Kidney capillary endothelial cell (primary cell): Measurements from ENCODE around the gene GALNT13.

ENCODE experiments used
- DNase-seq: peaks from one replicate; pipeline ENCODE4 v3.0.0-alpha.2; 2018; ENCODE audit warnings: low spot score

GALNT13 gene

DNA sequence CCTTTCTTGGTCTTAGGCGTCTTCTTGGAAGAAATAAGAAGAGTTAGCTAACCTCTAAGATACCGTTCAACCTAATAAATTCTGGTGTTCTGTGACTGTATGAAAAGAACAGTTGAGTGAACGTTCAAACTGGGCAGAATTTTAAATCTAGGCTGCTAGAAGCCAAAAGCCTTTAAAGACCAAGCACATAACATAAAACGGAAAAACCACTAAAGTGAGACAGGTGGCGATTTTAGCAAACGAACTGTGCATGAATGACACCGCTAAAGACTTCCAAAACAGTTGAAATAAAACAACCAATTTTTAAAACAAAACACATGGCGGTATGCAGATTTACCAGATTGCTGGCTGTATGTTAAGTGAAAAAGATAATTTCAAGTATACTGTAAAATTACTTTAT is 73.1 kb downstream of the GALNT13 start:
- no peak for DNase-seq

DNA sequence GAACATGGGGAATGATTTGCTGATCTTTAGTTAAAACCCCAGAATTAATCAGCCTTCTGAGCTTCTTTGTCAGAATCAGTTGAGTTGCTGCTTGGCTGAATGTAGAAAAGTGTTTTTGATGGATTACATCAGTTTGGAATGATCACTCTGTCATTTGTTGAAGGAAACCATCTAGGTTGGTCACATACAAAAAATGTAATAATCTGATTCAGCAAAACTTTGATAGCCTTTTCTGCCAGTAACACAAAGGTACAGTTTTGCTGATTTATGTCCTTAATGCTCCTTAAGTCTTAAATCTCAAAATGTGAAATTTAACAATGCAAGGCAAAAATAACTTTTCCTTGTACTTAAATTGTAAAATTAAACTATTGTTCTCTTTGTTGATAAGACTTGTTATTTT is 74.3 kb downstream of the GALNT13 start:
- no peak for DNase-seq

DNA sequence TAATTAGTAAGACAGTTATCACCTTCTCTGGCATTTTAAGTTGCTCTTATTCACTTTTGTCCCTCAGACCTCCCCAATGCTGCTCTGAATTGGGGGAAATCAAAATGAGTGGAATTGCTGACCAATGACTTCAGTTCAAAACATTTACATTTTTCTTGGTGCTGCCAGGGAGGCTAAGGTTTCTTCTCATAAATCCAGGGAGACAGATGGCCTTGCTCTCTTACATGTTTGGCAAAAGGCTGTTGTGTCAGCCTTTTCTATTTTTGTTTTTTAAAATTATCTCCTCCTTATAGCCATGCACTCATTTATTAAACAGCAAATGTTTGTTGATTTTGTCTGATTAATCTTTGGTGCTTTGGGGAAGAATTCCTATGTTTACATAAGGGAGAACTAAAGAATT is 82.0 kb downstream of the GALNT13 start:
- no peak for DNase-seq

DNA sequence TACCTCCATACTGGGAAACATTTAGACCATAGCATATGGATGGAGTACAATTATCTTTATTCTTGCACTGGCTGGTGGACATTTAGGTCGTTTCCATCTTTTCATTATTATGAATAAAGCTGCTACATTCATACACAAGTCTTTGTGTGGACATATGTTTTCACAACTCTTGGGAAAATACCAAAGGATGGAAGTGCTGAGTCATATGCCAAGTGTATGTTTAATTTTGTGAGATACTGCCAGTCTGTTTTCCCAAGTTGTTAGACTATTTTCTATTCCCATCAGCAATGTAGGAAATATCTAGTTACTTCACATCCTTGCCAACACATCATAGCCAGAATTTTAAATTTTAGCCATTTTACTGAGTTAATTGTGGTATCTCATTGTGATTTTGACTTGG is 91.5 kb downstream of the GALNT13 start:
- no peak for DNase-seq

DNA sequence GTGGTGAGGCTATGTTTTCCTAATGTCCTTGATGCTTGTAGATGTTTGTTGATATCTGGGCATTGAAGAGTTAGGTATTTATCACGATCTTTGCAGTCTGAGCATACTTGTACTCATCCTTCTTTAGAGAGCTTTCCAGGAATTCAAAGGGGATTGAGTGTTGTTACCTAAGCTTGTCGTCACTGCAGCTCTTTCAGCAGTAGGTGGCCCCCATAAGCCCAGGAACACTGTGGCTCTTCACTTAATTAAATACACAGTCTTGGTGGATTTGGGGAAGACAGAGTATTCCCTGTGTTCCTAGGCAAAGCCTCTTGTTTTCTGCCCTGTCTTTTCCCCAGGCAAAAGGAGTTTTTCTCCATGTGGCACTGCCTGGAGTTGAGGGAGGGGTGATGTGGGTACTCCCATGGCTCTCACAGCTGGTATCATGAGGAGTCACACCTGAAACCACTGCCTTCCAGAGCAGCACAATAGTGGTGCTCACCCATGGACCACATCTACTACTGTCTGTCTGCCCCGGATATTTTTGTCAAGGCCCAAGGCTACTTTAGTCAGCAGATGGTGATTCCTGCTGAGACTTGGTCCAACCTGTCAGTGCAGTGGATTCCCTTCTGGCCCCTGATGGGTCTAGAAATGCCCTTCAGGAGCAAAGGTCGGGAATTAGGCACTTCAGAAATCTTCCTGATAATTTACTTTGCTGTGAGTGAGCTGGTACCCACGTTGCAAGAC is 95.7 kb downstream of the GALNT13 start:
- DNase-seq = no peak

DNA sequence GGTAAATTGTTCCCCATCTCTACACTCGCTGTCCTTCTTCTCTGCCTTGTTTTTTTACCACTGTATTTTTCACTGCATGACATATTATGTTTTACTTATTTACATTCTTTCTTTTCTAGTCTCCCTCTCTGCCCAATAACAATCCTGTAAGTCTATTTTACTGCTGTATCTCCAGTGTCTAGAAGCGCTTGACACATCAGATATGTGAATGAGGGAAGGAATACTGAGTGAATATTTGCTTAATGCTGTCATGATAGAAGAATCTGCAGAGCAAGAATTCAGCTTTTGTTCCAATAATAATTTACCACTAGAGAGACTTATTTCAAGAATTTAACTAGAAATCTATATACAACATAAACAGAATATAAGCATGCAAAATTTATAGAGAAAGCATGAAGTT is 99.5 kb downstream of the GALNT13 start:
- DNase-seq = no peak

DNA sequence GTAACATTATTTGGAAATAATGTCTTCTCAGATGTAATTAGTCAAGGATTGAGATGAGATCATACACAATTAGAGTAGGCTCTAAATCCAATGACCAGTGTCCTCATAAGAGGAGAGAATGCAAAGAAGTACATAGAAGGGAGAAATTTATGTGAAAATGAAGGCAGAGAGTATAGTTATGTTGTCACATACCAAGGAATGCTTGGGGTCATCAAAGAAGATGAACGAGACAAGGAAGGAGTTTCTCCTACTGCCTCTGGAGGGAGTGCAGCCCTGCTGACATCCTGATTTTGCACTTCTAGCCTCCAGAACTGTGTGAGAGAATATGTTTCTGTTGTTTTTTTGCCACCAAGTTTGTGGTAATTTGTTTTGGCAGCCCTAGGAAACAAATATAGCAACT is 100.1 kb downstream of the GALNT13 start:
- DNase-seq = no peak

DNA sequence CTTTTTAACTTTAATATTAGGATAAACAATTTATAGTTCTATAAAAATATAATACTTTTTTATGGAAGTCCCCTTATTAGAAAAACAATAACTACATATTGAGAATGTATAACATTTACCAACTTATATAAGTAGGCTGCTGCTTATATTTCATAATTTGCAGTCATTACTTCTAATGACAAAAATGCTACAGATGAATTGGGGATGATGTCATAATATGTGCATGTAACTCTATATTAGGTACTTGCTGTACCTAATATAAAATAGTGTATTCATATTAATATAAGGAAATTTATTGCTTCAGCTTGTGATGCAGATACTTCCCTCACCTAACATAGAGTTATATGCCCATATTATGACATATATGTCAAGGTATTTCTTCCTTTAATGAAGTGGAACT is 100.7 kb downstream of the GALNT13 start:
- DNase-seq = no peak

DNA sequence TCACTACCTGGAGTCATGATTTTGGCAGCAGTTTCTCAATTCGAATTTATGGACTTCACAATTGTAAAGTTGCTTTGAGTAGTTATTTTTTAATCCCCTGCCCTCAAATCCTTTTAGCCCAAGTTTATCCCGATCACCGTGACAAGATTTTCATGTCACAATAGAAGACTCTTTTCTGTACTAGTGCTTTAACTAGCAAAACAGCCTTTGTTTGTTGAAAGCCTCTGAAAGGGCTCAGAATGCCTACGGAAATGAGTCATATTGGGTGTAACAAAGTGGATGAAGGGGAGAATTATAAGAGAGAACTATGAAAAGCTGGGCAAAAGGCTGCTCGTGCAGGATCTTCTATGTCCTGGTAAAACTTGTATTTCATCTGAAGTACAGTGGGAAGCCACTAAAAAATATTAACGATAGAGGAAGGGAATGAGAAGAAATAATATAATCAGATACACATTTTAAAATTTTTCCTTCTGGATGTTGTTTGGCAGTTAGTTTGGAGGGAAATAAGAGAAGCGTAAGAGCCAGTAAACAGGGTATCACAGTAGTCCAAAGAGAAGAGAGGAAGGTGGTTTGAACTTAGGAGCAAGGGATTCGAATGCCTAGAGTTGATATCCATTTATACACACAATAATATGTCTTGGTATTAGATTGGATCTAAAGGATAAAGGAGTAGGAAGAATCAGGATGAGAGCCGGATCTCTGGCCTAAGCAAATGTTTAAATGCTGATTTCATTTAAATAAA is 114.9 kb downstream of the GALNT13 start:
- no peak for DNase-seq

DNA sequence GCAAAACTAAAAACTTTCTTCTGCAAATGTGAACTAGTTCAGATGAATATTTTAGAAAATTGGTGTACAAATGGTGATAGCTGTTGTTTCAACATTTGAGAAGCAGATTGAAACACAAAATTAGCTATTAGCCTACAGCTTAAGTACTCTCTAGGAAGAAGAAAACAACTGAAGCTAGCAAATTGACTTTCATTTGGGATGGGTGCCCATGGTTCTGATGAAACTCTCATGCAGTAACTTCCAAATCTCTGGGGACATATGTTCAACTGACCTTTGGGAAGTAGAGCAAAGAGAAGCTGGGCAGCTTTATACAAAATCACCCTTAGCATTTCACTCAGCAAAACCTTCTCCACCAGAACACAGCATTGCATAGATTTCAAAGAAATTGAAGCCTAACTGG is 119.0 kb downstream of the GALNT13 start:
- DNase-seq = no peak

DNA sequence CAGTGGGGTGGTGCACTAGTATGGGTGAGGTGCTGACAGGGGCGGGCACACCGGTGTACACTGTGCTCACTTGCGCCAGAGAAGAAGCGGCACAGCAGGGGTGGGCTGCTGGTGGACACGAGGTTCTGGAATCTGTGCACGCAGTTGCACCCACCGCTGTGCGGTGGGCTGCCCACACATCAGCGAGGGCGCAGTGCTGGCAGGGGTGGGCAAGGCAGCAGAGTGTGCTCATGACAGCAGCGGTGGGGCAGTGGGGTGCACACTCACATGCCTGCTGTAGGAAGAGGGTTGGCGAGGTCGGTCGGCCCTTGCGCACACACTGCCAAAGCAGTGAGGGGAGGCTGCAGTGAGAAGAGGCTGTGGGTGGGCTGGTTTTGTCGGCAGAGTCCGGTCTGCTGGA is 141.8 kb downstream of the GALNT13 start:
- DNase-seq = no peak

DNA sequence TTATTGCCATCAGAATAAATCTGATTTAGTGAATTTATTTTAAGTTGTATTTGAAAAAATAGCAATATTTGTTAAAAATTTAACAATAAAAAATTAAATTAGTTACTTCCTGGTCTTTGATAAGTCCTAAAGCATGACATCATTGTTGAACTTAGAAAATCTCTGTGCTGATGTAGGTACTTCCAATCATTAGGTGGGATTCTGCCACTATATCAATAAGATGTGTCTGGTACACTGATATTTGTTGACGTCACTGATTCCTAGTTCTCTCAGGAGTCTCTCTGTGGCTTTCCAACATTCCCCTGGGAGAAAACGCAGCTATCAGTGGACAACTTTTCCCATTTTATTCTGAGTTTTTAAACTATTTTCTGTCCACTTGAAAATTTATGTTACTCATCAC is 143.5 kb downstream of the GALNT13 start:
- no peak for DNase-seq

DNA sequence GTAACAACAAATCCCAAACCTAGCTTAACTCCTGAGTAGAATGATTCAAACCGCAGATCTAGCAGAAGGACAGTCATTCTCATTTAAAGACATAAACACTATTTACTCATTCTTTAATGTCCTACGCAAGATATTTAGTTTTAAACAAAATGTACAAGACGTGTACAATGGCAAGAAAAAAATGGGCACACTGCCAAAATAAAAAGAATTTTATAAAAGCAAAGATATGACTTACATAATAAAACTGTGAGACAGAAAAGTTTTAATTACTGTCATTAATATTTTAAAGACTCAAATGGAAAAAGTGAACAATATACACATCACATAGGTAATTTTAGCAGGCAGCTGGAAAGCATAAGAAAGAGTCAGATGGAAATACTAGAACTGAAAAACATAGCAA is 157.8 kb downstream of the GALNT13 start:
- DNase-seq = no peak

DNA sequence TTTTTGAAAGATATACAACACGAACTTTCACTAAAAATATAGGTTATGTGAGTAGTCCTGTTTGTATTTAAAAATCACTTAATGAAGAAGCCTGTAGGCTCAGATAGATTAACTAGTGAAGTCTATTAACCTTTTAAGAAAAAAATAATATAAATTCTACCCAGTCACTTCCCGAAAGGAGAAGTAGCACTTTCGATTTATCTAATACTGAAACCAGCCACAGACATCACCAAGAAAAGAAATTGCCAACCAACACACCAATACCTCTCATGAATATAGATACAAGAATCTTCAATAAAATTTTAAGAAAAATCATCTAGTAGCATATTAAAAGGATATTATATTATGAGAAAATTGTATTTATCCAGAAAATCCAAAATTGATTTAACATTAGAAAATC is 160.5 kb downstream of the GALNT13 start:
- DNase-seq = no peak

DNA sequence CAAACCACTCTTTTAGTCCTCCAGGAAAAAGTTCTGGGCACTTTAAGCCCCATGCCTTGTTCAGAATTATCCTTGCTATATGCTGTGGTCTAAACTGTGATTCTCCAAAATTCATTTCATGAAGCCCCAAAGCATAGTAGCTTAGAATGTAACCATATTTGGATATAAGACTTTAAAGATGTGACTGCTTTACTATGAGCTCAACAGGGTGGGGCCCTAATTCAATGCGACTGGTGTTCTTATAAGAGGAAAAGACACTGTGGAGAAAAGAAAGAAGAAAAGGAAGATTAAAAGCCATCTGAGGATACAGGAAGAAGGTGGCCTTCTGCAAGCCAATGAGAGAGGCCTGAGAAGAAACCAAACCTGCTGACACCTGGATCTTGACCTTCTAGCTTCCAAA is 174.8 kb downstream of the GALNT13 start:
- no peak for DNase-seq

DNA sequence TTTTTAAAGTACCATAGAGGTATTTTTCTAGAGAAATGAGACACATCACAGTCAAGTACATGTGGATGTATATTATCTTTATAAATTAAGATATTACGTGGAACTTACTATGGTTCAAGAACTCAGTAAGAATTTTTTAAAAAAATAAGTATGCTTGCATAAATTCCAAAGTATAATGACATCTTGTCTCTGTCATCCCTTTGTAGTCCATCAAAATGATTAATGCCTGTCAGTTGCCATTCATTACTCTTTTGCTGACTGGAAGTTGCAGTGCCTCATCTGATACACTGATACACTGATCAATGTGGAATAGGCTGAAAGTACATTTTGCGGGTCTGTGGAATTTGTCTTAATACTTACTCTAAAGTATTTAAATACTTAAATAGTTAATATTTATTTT is 177.2 kb downstream of the GALNT13 start:
- no peak for DNase-seq

DNA sequence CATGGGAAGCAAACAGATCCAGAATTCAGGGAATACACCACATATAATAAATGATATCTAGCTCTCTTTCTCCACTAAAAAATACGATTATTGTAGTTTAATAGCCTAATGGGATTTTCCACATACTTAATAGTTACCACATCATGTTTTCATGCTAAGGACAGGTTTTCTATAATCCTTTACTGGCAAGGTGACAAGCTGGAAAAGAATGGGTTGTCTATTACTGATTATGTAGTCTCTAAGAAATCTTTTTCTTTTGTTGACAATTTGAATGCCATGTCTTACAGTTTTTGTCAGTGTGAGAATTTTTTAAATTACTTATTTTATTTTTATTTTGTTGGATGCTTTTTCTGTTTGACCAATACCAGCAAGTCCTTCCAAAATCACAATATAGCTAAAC is 177.8 kb downstream of the GALNT13 start:
- DNase-seq = no peak

DNA sequence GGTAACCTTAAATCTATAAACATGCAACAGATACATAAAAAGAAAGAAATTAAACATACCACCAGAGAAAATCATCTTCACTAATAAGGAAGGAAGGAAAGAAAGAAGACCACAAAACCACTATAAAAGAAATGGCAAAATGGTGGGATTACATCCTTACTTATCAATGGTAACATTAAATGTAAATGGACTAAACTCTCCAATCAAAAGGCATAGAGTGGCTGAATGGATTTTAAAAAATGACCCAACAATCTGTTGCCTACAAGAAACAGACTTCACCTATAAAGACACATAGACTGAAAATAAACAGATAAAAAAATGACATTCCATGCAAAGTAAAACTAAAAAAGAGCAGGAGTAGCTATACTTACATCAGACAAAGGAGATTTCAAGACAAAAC is 195.4 kb downstream of the GALNT13 start:
- no peak for DNase-seq

DNA sequence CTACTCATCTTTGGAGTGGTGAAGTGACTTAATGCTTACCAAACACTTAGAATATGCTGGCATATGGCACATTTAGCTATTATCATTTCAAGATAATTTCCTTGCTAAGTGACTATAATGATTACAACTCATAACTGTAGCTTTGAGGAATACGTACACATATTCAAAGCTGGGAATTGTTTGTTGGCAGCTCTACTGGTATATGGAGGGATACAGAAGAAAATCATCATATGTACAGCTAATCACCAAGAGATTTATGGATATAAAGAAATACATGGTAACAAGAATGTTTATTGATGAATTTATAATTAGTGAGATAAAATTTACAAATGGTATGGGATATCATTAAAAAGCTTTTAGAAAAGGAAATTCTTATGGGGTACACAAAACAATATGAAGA is 207.2 kb downstream of the GALNT13 start:
- DNase-seq = no peak

DNA sequence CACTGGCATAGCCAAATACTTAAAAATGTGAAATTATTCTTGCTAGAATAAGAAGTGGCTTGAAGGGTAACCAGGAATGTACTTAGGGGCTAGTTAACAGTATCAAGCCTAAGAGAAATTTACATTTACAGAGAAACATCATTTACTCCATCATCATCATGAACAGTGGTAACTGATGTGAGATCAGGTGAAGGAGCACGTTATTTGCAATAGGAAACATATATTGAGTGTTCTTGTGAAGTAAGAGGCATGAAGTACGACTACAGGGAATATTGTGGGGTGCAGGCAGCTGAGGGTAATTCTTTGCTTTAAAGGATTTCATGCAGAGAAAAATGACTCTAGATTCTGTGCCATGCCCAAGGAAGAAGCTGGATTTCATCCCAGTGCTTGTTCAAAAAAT is 220.8 kb downstream of the GALNT13 start:
- no peak for DNase-seq

DNA sequence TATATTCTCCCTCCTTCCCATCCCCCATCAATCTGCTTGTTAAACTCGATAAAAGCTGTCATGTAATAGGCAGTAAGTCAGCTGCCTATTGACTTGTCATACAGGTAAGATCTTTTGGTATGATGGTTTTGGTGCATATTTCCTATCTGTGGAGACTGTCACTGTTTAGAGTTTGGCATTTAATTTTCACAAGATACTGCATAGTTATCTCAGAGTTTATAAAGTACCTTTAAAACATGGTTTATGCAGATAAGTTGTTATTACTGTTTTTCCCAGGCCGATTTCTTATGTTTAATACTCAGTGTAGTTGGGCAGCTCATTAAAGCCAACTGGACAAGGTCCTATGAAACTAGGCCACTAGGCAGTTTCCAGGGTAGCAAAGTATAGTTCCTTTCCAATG is 222.1 kb downstream of the GALNT13 start:
- DNase-seq = no peak

DNA sequence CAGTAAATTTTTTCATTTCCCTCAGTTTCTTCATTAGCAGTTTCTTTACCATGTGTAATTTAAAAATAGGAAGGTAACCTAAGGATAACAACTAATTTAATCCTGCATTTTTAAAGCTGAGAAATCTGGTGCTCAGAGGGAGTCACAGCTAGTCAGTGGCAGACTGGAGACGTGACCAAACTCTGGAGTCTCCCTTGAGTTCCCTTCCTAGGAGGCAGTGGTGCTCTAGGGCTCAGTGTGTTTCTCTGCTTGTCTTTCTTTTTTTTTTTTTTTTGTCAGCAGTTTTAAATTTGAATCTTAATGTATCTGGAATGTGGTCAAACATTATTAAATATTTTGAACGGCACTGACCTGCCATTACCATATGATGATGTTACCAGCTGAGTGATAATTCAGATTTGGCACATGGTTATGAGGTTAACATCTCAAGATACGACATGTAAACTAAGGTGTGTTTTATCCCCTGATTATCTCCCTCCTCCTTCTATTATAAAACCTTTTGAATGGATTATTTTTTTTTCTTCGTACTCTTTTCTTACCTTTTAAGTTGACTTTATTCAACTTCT is 226.2 kb downstream of the GALNT13 start:
- no peak for DNase-seq

DNA sequence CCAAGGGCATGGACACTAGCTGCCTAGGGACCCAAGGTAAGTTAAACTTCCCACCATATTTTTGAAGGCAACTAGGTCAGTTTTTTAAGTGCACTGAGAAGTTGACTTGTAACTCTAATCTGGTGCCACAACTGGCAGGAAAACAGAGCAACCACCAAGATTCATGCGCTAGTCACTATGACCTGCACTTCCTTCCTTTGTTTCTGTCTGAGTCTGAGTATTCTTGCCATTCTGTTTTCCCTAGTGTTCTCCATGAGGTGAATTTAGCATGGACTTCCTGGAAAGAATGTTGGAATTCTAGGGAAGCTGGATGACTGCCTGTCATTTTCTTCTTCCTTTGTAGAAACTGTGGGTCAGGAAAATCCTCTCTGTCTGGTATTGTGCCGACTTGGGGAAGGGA is 249.0 kb downstream of the GALNT13 start:
- DNase-seq = peak; percentile 33

DNA sequence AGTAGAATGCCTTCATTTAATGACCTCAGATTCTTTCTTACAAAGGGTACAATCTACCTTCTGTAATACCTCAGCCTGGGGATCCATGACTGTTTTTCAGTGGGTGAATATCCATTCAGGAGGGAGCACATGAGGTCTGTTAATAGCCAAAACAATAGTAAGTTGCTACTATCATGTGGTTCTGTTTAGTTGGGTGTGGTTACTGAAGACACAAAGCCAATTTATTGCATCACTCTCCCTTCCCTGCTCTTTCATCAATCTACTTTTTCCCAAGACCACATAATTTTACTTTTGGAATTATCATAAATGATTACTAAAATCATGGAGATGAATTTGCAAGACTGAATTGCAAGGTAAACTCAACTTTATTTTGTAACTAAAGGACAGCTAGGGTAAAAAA is 254.2 kb downstream of the GALNT13 start:
- no peak for DNase-seq
